ENCODE data around the gene ITSN2. TPM values are rescaled to one million over a fixed set of nuclear protein-coding genes. Genes with fewer than 3 reads are reported as not detected.

Gene ITSN2
- total and polyA plus RNA-seq, 2 experiments from 2014 or later = 20.3 to 34.4 TPM

- DNase-seq (ENCODE audit: low spot score) = no peak
These were observed 11.7 kb upstream of the ITSN2 start for GRCh38 chr2:24372033-24372432.

GRCh38 chr2:24365826-24366225 lies 5.5 kb upstream of the ITSN2 start:
- H3K27me3 ChIP-seq = no peaks in the 10 kb centered on the region
- H2AFZ ChIP-seq = no peak overlapping the region
- peaks cover 7% of the 10 kb centered on the region for H3K4me1 ChIP-seq (ENCODE audit: insufficient read depth)
- no peaks in the 10 kb centered on the region for H3K36me3 ChIP-seq (replicated peaks; ENCODE audit: insufficient read depth, low read depth)
- no peaks in the 10 kb centered on the region for H3K9me3 ChIP-seq (ENCODE audit: low read depth)
- WGBS (ENCODE audit: low lambda C conversion rate, missing lambda C conversion rate) = 26% methylated on average over 5 of the region's 5 CpGs
- H3K79me2 ChIP-seq = no peaks in the 10 kb centered on the region
- DNase-seq (ENCODE audit: low spot score) = no peak
- no peak overlapping the region for H3K27ac ChIP-seq
- no peak overlapping the region for H3K4me3 ChIP-seq
- no peaks in the 10 kb centered on the region for H4K20me1 ChIP-seq (ENCODE audit: insufficient read depth, poor library complexity, severe bottlenecking)
- TF ChIP-seq EZH2phosphoT487 (IDR thresholded peaks at IDR 0.05; ENCODE audit: low read depth, severe bottlenecking, unreplicated experiment) = no peak
- TF ChIP-seq CTCF (IDR thresholded peaks at IDR 0.05; ENCODE audit: poor library complexity) = no peak
- TF ChIP-seq EZH2 (IDR thresholded peaks at IDR 0.05; ENCODE audit: borderline replicate concordance) = no peak
- no peak overlapping the region for H3K4me2 ChIP-seq
- no peaks in the 10 kb centered on the region for H3K9me2 ChIP-seq (replicated peaks; ENCODE audit: insufficient read depth)

More at GRCh38 chr2:24372033-24372432, 11.7 kb upstream of the ITSN2 start:
- H4K20me1 ChIP-seq (ENCODE audit: insufficient read depth, poor library complexity, severe bottlenecking) = no peaks in the 10 kb centered on the region
- no peak for TF ChIP-seq EZH2phosphoT487 (IDR thresholded peaks at IDR 0.05; ENCODE audit: low read depth, severe bottlenecking, unreplicated experiment)
- no peak for TF ChIP-seq EZH2 (IDR thresholded peaks at IDR 0.05; ENCODE audit: borderline replicate concordance)
- no peak for TF ChIP-seq CTCF (IDR thresholded peaks at IDR 0.05; ENCODE audit: poor library complexity)
- 84% methylated on average over 7 of the region's 7 CpGs for WGBS (ENCODE audit: low lambda C conversion rate, missing lambda C conversion rate)
- no peaks in the 10 kb centered on the region for H3K9me3 ChIP-seq (ENCODE audit: low read depth)
- H3K4me2 ChIP-seq = no peak overlapping the region
- no peaks in the 10 kb centered on the region for H3K36me3 ChIP-seq (replicated peaks; ENCODE audit: insufficient read depth, low read depth)
- H3K9me2 ChIP-seq (replicated peaks; ENCODE audit: insufficient read depth) = no peaks in the 10 kb centered on the region
- no peaks in the 10 kb centered on the region for H3K4me1 ChIP-seq (ENCODE audit: insufficient read depth)
- H3K27ac ChIP-seq = no peak overlapping the region
- H3K4me3 ChIP-seq = no peak overlapping the region
- no peak overlapping the region for H2AFZ ChIP-seq
- no peaks in the 10 kb centered on the region for H3K27me3 ChIP-seq
- no peaks in the 10 kb centered on the region for H3K79me2 ChIP-seq

- Histone ChIP-seq H3K27ac (no peak overlapping the region), H2AFZ (no peak overlapping the region)
These were observed 4.7 kb upstream of the ITSN2 start for GRCh38 chr2:24365051-24365450.

More at GRCh38 chr2:24365051-24365450, 4.7 kb upstream of the ITSN2 start:
- peaks cover 1% of the 10 kb centered on the region for H3K79me2 ChIP-seq
- no peaks in the 10 kb centered on the region for H3K36me3 ChIP-seq (replicated peaks; ENCODE audit: insufficient read depth, low read depth)
- TF ChIP-seq EZH2 (IDR thresholded peaks at IDR 0.05; ENCODE audit: borderline replicate concordance) = no peak
- TF ChIP-seq EZH2phosphoT487 (IDR thresholded peaks at IDR 0.05; ENCODE audit: low read depth, severe bottlenecking, unreplicated experiment) = no peak
- TF ChIP-seq CTCF (IDR thresholded peaks at IDR 0.05; ENCODE audit: poor library complexity) = no peak
- no peak overlapping the region for H3K4me2 ChIP-seq
- DNase-seq (ENCODE audit: low spot score) = no peak
- no peaks in the 10 kb centered on the region for H3K27me3 ChIP-seq
- 66% methylated on average over 7 of the region's 7 CpGs for WGBS (ENCODE audit: low lambda C conversion rate, missing lambda C conversion rate)
- H3K4me1 ChIP-seq (ENCODE audit: insufficient read depth) = peaks cover 7% of the 10 kb centered on the region
- no peaks in the 10 kb centered on the region for H3K9me3 ChIP-seq (ENCODE audit: low read depth)
- no peaks in the 10 kb centered on the region for H4K20me1 ChIP-seq (ENCODE audit: insufficient read depth, poor library complexity, severe bottlenecking)
- no peak overlapping the region for H3K4me3 ChIP-seq
- no peaks in the 10 kb centered on the region for H3K9me2 ChIP-seq (replicated peaks; ENCODE audit: insufficient read depth)

Measured in hepatocyte (in vitro differentiated cells).